A204.1 (cell line): ENCODE measurements around the gene DIP2C.
"Not testable (repeated sequence)": the region's sequence is repeated elsewhere in the genome, so short reads cannot be mapped to it uniquely, and the experiment has no call there.

Source experiments
- FAIRE-seq: peaks from 2 replicates; lab custom pipeline; 2012; peaks lifted over from hg19 to GRCh38; lab: Jason Lieb, UNC

The DIP2C gene

GRCh38 chr10:476455-476780 is 213.1 kb downstream of the DIP2C start:
- no peak for FAIRE-seq

GRCh38 chr10:475709-476454 is 213.6 kb downstream of the DIP2C start:
- FAIRE-seq, result no peak

- no peak for FAIRE-seq
Measured at GRCh38 chr10:474946-475345, 214.5 kb downstream of the DIP2C start.

- no peak for FAIRE-seq
Measured at GRCh38 chr10:474406-474805, 215.1 kb downstream of the DIP2C start.

- no peak for FAIRE-seq
Measured at GRCh38 chr10:472241-472910, 217.1 kb downstream of the DIP2C start.

GRCh38 chr10:470339-471003 is 219.0 kb downstream of the DIP2C start:
- FAIRE-seq, result no peak

- FAIRE-seq, result no peak
Measured at GRCh38 chr10:469947-470338, 219.5 kb downstream of the DIP2C start.

- FAIRE-seq, result no peak
Measured at GRCh38 chr10:459743-460142, 229.7 kb downstream of the DIP2C start.

- FAIRE-seq, result no peak
Measured at GRCh38 chr10:458421-458851, 231.0 kb downstream of the DIP2C start.

GRCh38 chr10:456486-456885 is 233.0 kb downstream of the DIP2C start:
- no peak for FAIRE-seq

- FAIRE-seq, result no peak
Measured at GRCh38 chr10:454860-455259, 234.6 kb downstream of the DIP2C start.

- FAIRE-seq, result no peak
Measured at GRCh38 chr10:453647-454046, 235.8 kb downstream of the DIP2C start.

GRCh38 chr10:452512-453426 is 236.7 kb downstream of the DIP2C start:
- no peak for FAIRE-seq

- no peak for FAIRE-seq
Measured at GRCh38 chr10:451856-452255, 237.6 kb downstream of the DIP2C start.

GRCh38 chr10:451021-451471 is 238.4 kb downstream of the DIP2C start:
- no peak for FAIRE-seq

GRCh38 chr10:450463-450862 is 239.0 kb downstream of the DIP2C start:
- FAIRE-seq, result no peak

GRCh38 chr10:449331-449730 is 240.1 kb downstream of the DIP2C start:
- not testable (repeated sequence) for FAIRE-seq

- FAIRE-seq, result no peak
Measured at GRCh38 chr10:443459-443858, 246.0 kb downstream of the DIP2C start.

GRCh38 chr10:442209-442608 is 247.3 kb downstream of the DIP2C start:
- no peak for FAIRE-seq

- FAIRE-seq, result no peak
Measured at GRCh38 chr10:441659-442058, 247.8 kb downstream of the DIP2C start.

GRCh38 chr10:440127-440526 is 249.3 kb downstream of the DIP2C start:
- no peak for FAIRE-seq
